H1 (cell line): ENCODE measurements around the gene TRABD2A. TPM values are rescaled to one million over a fixed set of nuclear protein-coding genes. Genes with fewer than 3 reads are reported as not detected.

Source experiments
- CBX5 ChIP-seq: fragments of 300-800, 300-1000 bp; sonication (generic); IDR thresholded peaks from 2 replicates; pipeline ENCODE4 v1.7.1; 2016; ENCODE audit warnings: antibody characterized with exemption, low read length, low read depth
- CHD1 ChIP-seq: IDR thresholded peaks from 2 replicates; pipeline ENCODE4 v1.6.1; 2012; ENCODE audit warnings: low read depth, low read length, improper control_type of control experiment
- CREB1 ChIP-seq: IDR thresholded peaks from 2 replicates; pipeline ENCODE4 v1.6.1; 2012; ENCODE audit warnings: inconsistent platforms
- polyA plus RNA-seq, 7 experiments: library from polyadenylated mRNA; depleted of rRNA in 3 of 7; stranded (reverse) in 5 of 7; unstranded in 2 of 7; fragments of >200 nt in 5 of 7; fragments of 200-250 nt in 2 of 7; gene quantifications; 1 replicate in 5 of 7; 2 replicates in 1 of 7; 4 replicates in 1 of 7; pipeline versions ENCODE4 v1.2.1 to v1.2.3, GENCODE V29; 2011 to 2013; ENCODE audit warnings: missing spikeins in 2 of 7, mixed read lengths in 2 of 7
- total RNA-seq: library from RNA; stranded (reverse); fragmentation: NEBNext Ultra II Directional; extraction: Animal tissue kit (Norgen Biotek cat#: 25700); gene quantifications from 2 replicates; pipeline ENCODE4 v1.2.1, GENCODE V29; 2021

The TRABD2A gene
- total and polyA plus RNA-seq, 2 of the 8 experiments (the other 6 are each of a cell fraction or from before 2014, with no cell fraction given) = 17.3 to 18.6 TPM

GRCh38 chr2:84846741-84847142 lies 34.1 kb downstream of the TRABD2A start (continued):
- TF ChIP-seq CREB1 (no peak), CHD1 (no peak), CBX5 (no peak)
